Activated naive CD4-positive, alpha-beta T cell treated with anti-CD3 and anti-CD28 coated beads, Interleukin-2, amount 10 ng/mL, durations not matched to agents 5 hours and 36 hours (primary cell): ENCODE data around the gene GCH1. TPM values are rescaled to one million over a fixed set of nuclear protein-coding genes. Genes with fewer than 3 reads are reported as not detected.

ENCODE experiments used
- microRNA-seq: library from miRNA; unstranded; fragments of <30 nt; microRNA quantifications from one replicate; pipeline ENCODE4 v1.2.0, GENCODE V29; 2022; ENCODE audit warnings: borderline microRNAs expressed, borderline replicate concordance
- total RNA-seq, 2 experiments: library from RNA; stranded (reverse); gene quantifications; one replicate each; pipeline ENCODE4 v1.2.3, GENCODE V29; 2021

Gene GCH1
- total RNA-seq: 10 to 100 TPM; 54.6 TPM

GRCh38 chr14:54902521-54903420, at the start of gene GCH1:
Gene GCH1 (minus strand): TSS chr14:54902826. CDS start chr14:54902663, 163 bp downstream.

Small RNAs within 50 kb of the gene (microRNA-seq; reads per million reads assigned to microRNA genes)
- not detected for gene MIR4308

Other genes starting within 250 kb of the GCH1 start
- gene WDHD1, start 124.3 kb upstream of the GCH1 start, total RNA-seq: 10 to 100 TPM; 25.5 to 26.3 TPM
- gene SOCS4, start 124.4 kb upstream of the GCH1 start, total RNA-seq: 10 to 100 TPM; 26.9 to 29.7 TPM
- gene MAPK1IP1L, start 148.8 kb upstream of the GCH1 start, total RNA-seq: 10 to 100 TPM; 96.6 to 99.7 TPM
- gene LGALS3, start 226.4 kb upstream of the GCH1 start, total RNA-seq: 10 to 100 TPM; 38.9 to 40.6 TPM